Activated naive CD4-positive, alpha-beta T cell treated with anti-CD3 and anti-CD28 coated beads for 36 hours (primary cell): ENCODE data around the gene TATDN2. TPM values are rescaled to one million over a fixed set of nuclear protein-coding genes. Genes with fewer than 3 reads are reported as not detected.

Experiments used
- CTCF ChIA-PET: fragments of 350-600 bp; sonication (Branson Sonifier 250); formaldehyde crosslinking; loops from one replicate; lab custom pipeline; 2021; ENCODE audit warnings: antibody characterized with exemption; lab: Charles Lee
- DNase-seq: peaks from one replicate; pipeline ENCODE4 v3.0.0-alpha.2; 2020
- H3K27ac Mint-ChIP-seq: one replicate; pipeline ENCODE4 v1.8.0; 2021; ENCODE audit warnings: mild to moderate bottlenecking, mixed read lengths
- H3K27me3 Mint-ChIP-seq: one replicate; pipeline ENCODE4 v1.8.0; 2021; ENCODE audit warnings: low read depth, mixed read lengths
- H3K36me3 Mint-ChIP-seq: one replicate; pipeline ENCODE4 v1.8.0; 2021; ENCODE audit warnings: low read depth, mixed read lengths
- H3K4me1 Mint-ChIP-seq: one replicate; pipeline ENCODE4 v1.8.0; 2021; ENCODE audit warnings: low read depth, mixed read lengths
- H3K4me3 Mint-ChIP-seq: one replicate; pipeline ENCODE4 v1.8.0; 2021; ENCODE audit warnings: mild to moderate bottlenecking, moderate library complexity, mixed read lengths
- H3K9me3 Mint-ChIP-seq: one replicate; pipeline ENCODE4 v1.8.0; 2021; ENCODE audit warnings: mixed read lengths
- intact Hi-C: fragments of 100-400 bp; cut with micrococcal nuclease; formaldehyde crosslinking; loops from one replicate; pipeline ENCODE4 v1.15.1; 2023
- total RNA-seq, 2 experiments: library from RNA; stranded (reverse); gene quantifications; one replicate each; pipeline ENCODE4 v1.2.3, GENCODE V29; 2021

Gene TATDN2
- total RNA-seq, 2 experiments from 2014 or later = 25.8 to 28.1 TPM

GRCh38 chr3:10315771-10316344, 67.6 kb downstream of the TATDN2 start:
- Mint-ChIP-seq H3K27ac (no peak overlapping the region), H3K4me1 (peaks cover 24% of the 10 kb centered on the region), H3K27me3 (no peaks in the 10 kb centered on the region), H3K4me3 (no peak overlapping the region), H3K9me3 (no peaks in the 10 kb centered on the region), H3K36me3 (peaks cover 9% of the 10 kb centered on the region)
- DNase-seq = no peak
- CTCF ChIA-PET = no interaction called here
- intact Hi-C loops = no loop called here

- CTCF ChIA-PET = no interaction called here
- H3K4me1 Mint-ChIP-seq = peaks cover 23% of the 10 kb centered on the region
- H3K27ac Mint-ChIP-seq = peak overlapping the region; percentile 5
- intact Hi-C loops = no loop called here
- H3K36me3 Mint-ChIP-seq = peaks cover 5% of the 10 kb centered on the region
- no peak for DNase-seq
- H3K27me3 Mint-ChIP-seq = no peaks in the 10 kb centered on the region
- no peak overlapping the region for H3K4me3 Mint-ChIP-seq
- no peaks in the 10 kb centered on the region for H3K9me3 Mint-ChIP-seq
Measured at GRCh38 chr3:10317311-10317960, 69.2 kb downstream of the TATDN2 start.

GRCh38 chr3:10317961-10318350, 69.7 kb downstream of the TATDN2 start:
- peak overlapping the region; percentile 22 for H3K27ac Mint-ChIP-seq
- peak overlapping the region; percentile 1 for H3K4me3 Mint-ChIP-seq
- DNase-seq = no peak
- H3K27me3 Mint-ChIP-seq = no peaks in the 10 kb centered on the region
- intact Hi-C loops = no loop called here
- peaks cover 5% of the 10 kb centered on the region for H3K36me3 Mint-ChIP-seq
- CTCF ChIA-PET = no interaction called here
- H3K4me1 Mint-ChIP-seq = peaks cover 23% of the 10 kb centered on the region
- no peaks in the 10 kb centered on the region for H3K9me3 Mint-ChIP-seq

GRCh38 chr3:10319251-10319650, 71.0 kb downstream of the TATDN2 start:
- intact Hi-C loops = no loop called here
- Mint-ChIP-seq H3K27ac (peak overlapping the region; percentile 13), H3K4me3 (peak overlapping the region; percentile 66), H3K4me1 (peaks cover 23% of the 10 kb centered on the region), H3K9me3 (no peaks in the 10 kb centered on the region), H3K36me3 (peaks cover 5% of the 10 kb centered on the region), H3K27me3 (no peaks in the 10 kb centered on the region)
- no peak for DNase-seq
- CTCF ChIA-PET = interaction anchor here (0.6 kb wide), 1 partner anchor 361 kb away, joined by 3 read pairs; no protein-coding TSS in a partner anchor

- intact Hi-C loops = loop anchor here (2.0 to 5.0 kb wide), 5 partner anchors 71 to 588 kb away; partner anchors contain the start of genes BRPF1, EMC3, RPUSD3 and TATDN2
- Mint-ChIP-seq H3K4me1 (peaks cover 23% of the 10 kb centered on the region), H3K9me3 (no peaks in the 10 kb centered on the region), H3K27me3 (no peaks in the 10 kb centered on the region), H3K4me3 (peak overlapping the region; percentile 89), H3K27ac (no peak overlapping the region), H3K36me3 (peaks cover 4% of the 10 kb centered on the region)
- CTCF ChIA-PET = interaction anchor here (0.6 to 1.6 kb wide), 2 partner anchors 361 to 386 kb away, joined by 3 to 4 read pairs; partner anchors contain the start of gene CRELD1
- DNase-seq = no peak
Measured at GRCh38 chr3:10319804-10320203, 71.5 kb downstream of the TATDN2 start.

GRCh38 chr3:10320320-10320677, 72.0 kb downstream of the TATDN2 start:
- no peaks in the 10 kb centered on the region for H3K27me3 Mint-ChIP-seq
- H3K4me3 Mint-ChIP-seq = peak overlapping the region; percentile 89
- no peaks in the 10 kb centered on the region for H3K9me3 Mint-ChIP-seq
- intact Hi-C loops = loop anchor here (2.0 to 5.0 kb wide), 5 partner anchors 71 to 588 kb away; partner anchors contain the start of genes BRPF1, EMC3, RPUSD3 and TATDN2
- CTCF ChIA-PET = interaction anchor here (0.7 to 1.6 kb wide), 5 partner anchors 12 to 387 kb away, joined by 3 to 4 read pairs (median 4); partner anchors contain the start of gene CRELD1
- H3K4me1 Mint-ChIP-seq = peaks cover 23% of the 10 kb centered on the region
- peaks cover 2% of the 10 kb centered on the region for H3K36me3 Mint-ChIP-seq
- DNase-seq = no peak
- peak overlapping the region; percentile 80 for H3K27ac Mint-ChIP-seq

GRCh38 chr3:10321630-10322351, 73.5 kb downstream of the TATDN2 start:
- H3K4me3 Mint-ChIP-seq = peak overlapping the region; percentile 50
- CTCF ChIA-PET = interaction anchor here (0.6 to 2.1 kb wide), 11 partner anchors 13 to 419 kb away, joined by 3 to 7 read pairs (median 4); partner anchors contain the start of gene CRELD1
- H3K36me3 Mint-ChIP-seq = peaks cover 2% of the 10 kb centered on the region
- no peak overlapping the region for H3K27ac Mint-ChIP-seq
- no peak for DNase-seq
- no peaks in the 10 kb centered on the region for H3K9me3 Mint-ChIP-seq
- peaks cover 1% of the 10 kb centered on the region for H3K27me3 Mint-ChIP-seq
- intact Hi-C loops = loop anchor here (1.0 to 5.0 kb wide), 13 partner anchors 73 to 672 kb away; partner anchors contain the start of genes BRK1, BRPF1, CRELD1 and EMC3
- H3K4me1 Mint-ChIP-seq = peaks cover 23% of the 10 kb centered on the region

GRCh38 chr3:10322352-10322710, 74.1 kb downstream of the TATDN2 start:
- H3K27me3 Mint-ChIP-seq = peaks cover 1% of the 10 kb centered on the region

GRCh38 chr3:10327592-10327991, 79.3 kb downstream of the TATDN2 start:
- no peak overlapping the region for H3K4me3 Mint-ChIP-seq
- H3K4me1 Mint-ChIP-seq = no peaks in the 10 kb centered on the region
- DNase-seq = no peak
- no peaks in the 10 kb centered on the region for H3K9me3 Mint-ChIP-seq
- peaks cover 19% of the 10 kb centered on the region for H3K27me3 Mint-ChIP-seq
- H3K27ac Mint-ChIP-seq = no peak overlapping the region
- CTCF ChIA-PET = no interaction called here
- intact Hi-C loops = no loop called here
- no peaks in the 10 kb centered on the region for H3K36me3 Mint-ChIP-seq

More at GRCh38 chr3:10322352-10322710, 74.1 kb downstream of the TATDN2 start:
- no peak overlapping the region for H3K27ac Mint-ChIP-seq
- H3K4me1 Mint-ChIP-seq = peaks cover 23% of the 10 kb centered on the region
- intact Hi-C loops = loop anchor here (5.0 kb wide), 3 partner anchors 335 to 590 kb away; partner anchors contain the start of genes BRPF1, EMC3 and RPUSD3
- CTCF ChIA-PET = interaction anchor here (0.6 to 2.1 kb wide), 11 partner anchors 12 to 568 kb away, joined by 3 to 7 read pairs (median 3); no protein-coding TSS in a partner anchor
- H3K36me3 Mint-ChIP-seq = peaks cover 2% of the 10 kb centered on the region
- peak; percentile 29 for DNase-seq
- H3K9me3 Mint-ChIP-seq = no peaks in the 10 kb centered on the region
- no peak overlapping the region for H3K4me3 Mint-ChIP-seq

- intact Hi-C loops = no loop called here
- CTCF ChIA-PET = interaction anchor here (0.5 kb wide), 1 partner anchor 81 kb away, joined by 4 read pairs; no protein-coding TSS in a partner anchor
- Mint-ChIP-seq H3K4me3 (no peak overlapping the region), H3K4me1 (no peaks in the 10 kb centered on the region), H3K27me3 (peaks cover 19% of the 10 kb centered on the region), H3K27ac (no peak overlapping the region), H3K9me3 (no peaks in the 10 kb centered on the region), H3K36me3 (no peaks in the 10 kb centered on the region)
- DNase-seq = no peak
Measured at GRCh38 chr3:10328460-10329071, 80.3 kb downstream of the TATDN2 start.

- H3K9me3 Mint-ChIP-seq = no peaks in the 10 kb centered on the region
- no peak overlapping the region for H3K4me3 Mint-ChIP-seq
- H3K36me3 Mint-ChIP-seq = no peaks in the 10 kb centered on the region
- intact Hi-C loops = no loop called here
- H3K27ac Mint-ChIP-seq = no peak overlapping the region
- no peaks in the 10 kb centered on the region for H3K4me1 Mint-ChIP-seq
- H3K27me3 Mint-ChIP-seq = peaks cover 19% of the 10 kb centered on the region
- CTCF ChIA-PET = interaction anchor here (0.5 kb wide), 1 partner anchor 82 kb away, joined by 4 read pairs; no protein-coding TSS in a partner anchor
- DNase-seq = no peak
Measured at GRCh38 chr3:10329495-10330015, 81.3 kb downstream of the TATDN2 start.
